HepG2 (cell line): ENCODE measurements around the gene MYCBPAP. TPM values are rescaled to one million over a fixed set of nuclear protein-coding genes. Genes with fewer than 3 reads are reported as not detected.
A peak's percentile ranks its signal among the peaks of the same experiment; 100 is the strongest.

ENCODE experiments used
- CCAR2 ChIP-seq: fragments of 200-400 bp; formaldehyde crosslinking; optimal IDR thresholded peaks from 2 replicates; pipeline ENCODE3; 2018; ENCODE audit warnings: low read depth, mild to moderate bottlenecking, low read length, moderate library complexity
- DNMT1 ChIP-seq: sonication (generic); formaldehyde crosslinking; IDR thresholded peaks from 2 replicates; pipeline ENCODE4 v1.5.1; 2020; ENCODE audit warnings: mild to moderate bottlenecking, missing genetic modification reagents
- FOXA1 ChIP-seq, 2 experiments: fragments of 450-650 bp in 1 of 2; sonication (generic) in 1 of 2; formaldehyde crosslinking in 1 of 2; IDR thresholded peaks; 2 replicates each; pipeline versions ENCODE4 v1.4.0 to v1.6.1; 2016 to 2020; ENCODE audit warnings: missing genetic modification reagents in 1 of 2
- GABPA ChIP-seq, 2 experiments: IDR thresholded peaks; 2 replicates each; pipeline ENCODE4 v1.6.1; 2011 to 2016; ENCODE audit warnings: low read depth in 2 of 2, low read length in 1 of 2, missing biosample characterization in 1 of 2, missing genetic modification characterization in 1 of 2
- IKZF1 ChIP-seq: fragments of 450-650 bp; IDR thresholded peaks from 2 replicates; pipeline ENCODE4 v1.7.1; 2016
- IRF2 ChIP-seq: IDR thresholded peaks from 2 replicates; pipeline ENCODE4 v1.6.1; 2018; ENCODE audit warnings: missing genetic modification reagents, missing compliant biosample characterization
- MBNL3 ChIP-seq: fragments of 250-450 bp; sonication (Bioruptor Pico); conservative IDR thresholded peaks from 2 replicates; pipeline ENCODE4 v1.8.0; 2022; ENCODE audit warnings: mild to moderate bottlenecking, inconsistent platforms
- MED13 ChIP-seq: sonication (generic); formaldehyde crosslinking; IDR thresholded peaks from 2 replicates; pipeline ENCODE4 v1.5.0; 2020; ENCODE audit warnings: missing genetic modification reagents
- PHF21A ChIP-seq: sonication (generic); formaldehyde crosslinking; IDR thresholded peaks from 2 replicates; pipeline ENCODE4 v1.5.0; 2020; ENCODE audit warnings: mild to moderate bottlenecking, missing genetic modification reagents
- SSRP1 ChIP-seq: IDR thresholded peaks from 2 replicates; pipeline ENCODE4 v1.6.1; 2016; ENCODE audit warnings: control low read depth
- TBX2 ChIP-seq: sonication (generic); formaldehyde crosslinking; IDR thresholded peaks from 2 replicates; pipeline ENCODE4 v1.5.0; 2020; ENCODE audit warnings: missing genetic modification reagents, mild to moderate bottlenecking, borderline replicate concordance
- XRCC5 ChIP-seq: fragments of 200-400 bp; formaldehyde crosslinking; optimal IDR thresholded peaks from 2 replicates; pipeline ENCODE3; 2017; ENCODE audit warnings: mild to moderate bottlenecking, low read length
- ZBTB37 ChIP-seq: sonication (generic); formaldehyde crosslinking; IDR thresholded peaks from 2 replicates; pipeline ENCODE4 v1.4.0; 2020; ENCODE audit warnings: mild to moderate bottlenecking, missing genetic modification reagents
- ZMAT5 ChIP-seq: sonication (generic); formaldehyde crosslinking; IDR thresholded peaks from 2 replicates; pipeline ENCODE4 v1.5.0; 2020; ENCODE audit warnings: mild to moderate bottlenecking, low read depth, missing genetic modification reagents, borderline replicate concordance
- ZNF136 ChIP-seq: sonication (generic); formaldehyde crosslinking; IDR thresholded peaks from 2 replicates; pipeline ENCODE4 v1.8.1; 2022; ENCODE audit warnings: low read depth, mild to moderate bottlenecking, moderate library complexity, missing genetic modification reagents
- ZNF335 ChIP-seq: sonication (generic); formaldehyde crosslinking; IDR thresholded peaks from 2 replicates; pipeline ENCODE4 v1.4.0; 2020; ENCODE audit warnings: missing genetic modification reagents
- polyA plus RNA-seq, 8 experiments: library from polyadenylated mRNA; depleted of rRNA in 3 of 8; stranded (reverse) in 7 of 8; unstranded in 1 of 8; fragments of >200 nt; fragmentation: Illumina TruSeq in 4 of 8; extraction: Trizol in 4 of 8; gene quantifications; 2 replicates each; pipeline versions ENCODE4 v1.2.1 to v1.2.3, GENCODE V29; 2011 to 2016; ENCODE audit warnings: low read depth in 4 of 8, missing spikeins in 1 of 8, mixed read lengths in 1 of 8; ENCODE audit not compliant: insufficient read depth in 1 of 8
- total RNA-seq, 5 experiments: library from RNA; depleted of rRNA; stranded (reverse); fragments of >200 nt; fragmentation: Illumina TruSeq; extraction: Trizol; gene quantifications; 2 replicates each; pipeline ENCODE4 v1.2.3, GENCODE V29; 2016; ENCODE audit warnings: low read depth in 1 of 5
- TF ChIP-seq, protein P1 (sequence below): sonication (generic); formaldehyde crosslinking; IDR thresholded peaks from 2 replicates; pipeline ENCODE4 v1.9.0; 2022; ENCODE audit warnings: low read depth, missing genetic modification reagents
- TF ChIP-seq, protein P2 (sequence below): sonication (generic); formaldehyde crosslinking; IDR thresholded peaks from 2 replicates; pipeline ENCODE4 v1.4.0; 2020; ENCODE audit warnings: low read depth, mild to moderate bottlenecking, missing genetic modification reagents
- TF ChIP-seq, protein P3 (sequence below): sonication (generic); formaldehyde crosslinking; IDR thresholded peaks from 2 replicates; pipeline ENCODE4 v1.8.0; 2022; ENCODE audit warnings: mild to moderate bottlenecking, missing genetic modification reagents; ENCODE audit not compliant: insufficient replicate concordance

Gene MYCBPAP
- total and polyA plus RNA-seq, 2 of the 13 experiments (the other 11 are each of a cell fraction or from before 2014, with no cell fraction given) = 0.22 to 0.24 TPM

DNA sequence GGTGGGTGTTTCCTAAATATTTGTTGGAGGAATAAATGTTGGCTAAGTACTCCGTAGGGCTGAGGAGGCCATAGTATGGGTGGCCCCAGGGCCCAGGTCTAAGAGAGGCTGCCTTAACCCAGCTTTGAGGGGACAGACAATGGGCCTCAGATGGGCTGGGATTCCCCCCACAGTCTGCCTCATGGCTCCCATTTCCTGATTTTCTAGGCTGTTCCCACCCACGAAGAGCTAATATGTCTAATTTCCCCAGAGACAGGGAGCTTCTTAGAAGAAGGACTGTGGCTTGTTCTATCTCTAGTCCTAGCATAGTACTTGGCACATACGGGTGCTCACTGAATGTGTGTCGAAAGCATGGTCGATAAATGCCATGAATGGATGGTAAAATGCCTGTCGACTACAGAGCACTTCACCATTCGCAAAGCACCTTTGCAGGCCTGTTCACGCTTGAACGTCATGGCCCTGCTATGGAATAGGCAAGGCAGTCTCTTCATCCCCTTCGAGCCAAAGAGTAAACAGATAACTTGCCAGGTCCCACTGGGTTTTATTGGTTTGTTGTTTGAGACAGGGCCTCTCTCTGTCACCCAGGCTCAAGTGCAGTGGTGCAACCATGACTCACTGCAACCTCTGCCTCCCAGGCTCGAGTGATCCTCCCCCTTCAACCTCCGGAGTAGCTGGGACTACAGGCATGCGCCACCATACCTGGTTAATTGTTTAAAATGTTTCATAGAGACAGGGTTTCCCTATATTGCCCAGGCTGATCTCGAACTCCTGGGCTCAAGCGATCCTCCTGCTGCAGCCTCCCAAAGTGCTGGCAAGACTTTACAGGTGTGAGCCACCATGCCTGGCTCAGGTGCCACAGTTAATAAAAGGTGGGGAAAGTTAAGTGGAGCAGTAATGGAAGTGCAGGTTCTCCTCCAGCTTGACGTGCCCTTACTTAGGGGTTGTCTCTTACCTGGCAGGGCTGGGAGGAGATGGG is 49.2 kb upstream of the MYCBPAP start (continued):
- TF ChIP-seq ZBTB37 (CRISPR knock-in tag) (peak; percentile 90), IKZF1 (no peak), GABPA (IDR thresholded peaks at IDR 0.05; ENCODE audit: low read depth, low read length) (no peak), GABPA (CRISPR knock-in tag; IDR thresholded peaks at IDR 0.05; ENCODE audit: low read depth) (peak; percentile 10; the same call in 1 of the 2 replicates), CCAR2 (no peak), ZMAT5 (CRISPR knock-in tag) (no peak), ZNF136 (no peak), MBNL3 (no peak), XRCC5 (no peak), IRF2 (CRISPR knock-in tag) (peak; percentile 78; the same call in 1 of the 2 replicates), SSRP1 (CRISPR knock-in tag) (0 out of 2 replicates have a peak, but pooled peaks have one; percentile 59), FOXA1 (IDR thresholded peaks at IDR 0.05) (no peak), FOXA1 (CRISPR knock-in tag; IDR thresholded peaks at IDR 0.05) (peak; percentile 72), MED13 (CRISPR knock-in tag) (no peak), PHF21A (CRISPR knock-in tag) (peak; percentile 86), ZNF335 (CRISPR knock-in tag) (peak; percentile 68; the same call in 1 of the 2 replicates), DNMT1 (CRISPR knock-in tag) (no peak), TBX2 (peak; percentile 94)
- TF ChIP-seq, protein P1, sequence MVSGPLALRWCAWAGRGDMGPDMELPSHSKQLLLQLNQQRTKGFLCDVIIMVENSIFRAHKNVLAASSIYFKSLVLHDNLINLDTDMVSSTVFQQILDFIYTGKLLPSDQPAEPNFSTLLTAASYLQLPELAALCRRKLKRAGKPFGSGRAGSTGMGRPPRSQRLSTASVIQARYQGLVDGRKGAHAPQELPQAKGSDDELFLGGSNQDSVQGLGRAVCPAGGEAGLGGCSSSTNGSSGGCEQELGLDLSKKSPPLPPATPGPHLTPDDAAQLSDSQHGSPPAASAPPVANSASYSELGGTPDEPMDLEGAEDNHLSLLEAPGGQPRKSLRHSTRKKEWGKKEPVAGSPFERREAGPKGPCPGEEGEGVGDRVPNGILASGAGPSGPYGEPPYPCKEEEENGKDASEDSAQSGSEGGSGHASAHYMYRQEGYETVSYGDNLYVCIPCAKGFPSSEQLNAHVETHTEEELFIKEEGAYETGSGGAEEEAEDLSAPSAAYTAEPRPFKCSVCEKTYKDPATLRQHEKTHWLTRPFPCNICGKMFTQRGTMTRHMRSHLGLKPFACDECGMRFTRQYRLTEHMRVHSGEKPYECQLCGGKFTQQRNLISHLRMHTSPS = peak; percentile 62; the same call in 1 of the 2 replicates
- TF ChIP-seq, protein P2, sequence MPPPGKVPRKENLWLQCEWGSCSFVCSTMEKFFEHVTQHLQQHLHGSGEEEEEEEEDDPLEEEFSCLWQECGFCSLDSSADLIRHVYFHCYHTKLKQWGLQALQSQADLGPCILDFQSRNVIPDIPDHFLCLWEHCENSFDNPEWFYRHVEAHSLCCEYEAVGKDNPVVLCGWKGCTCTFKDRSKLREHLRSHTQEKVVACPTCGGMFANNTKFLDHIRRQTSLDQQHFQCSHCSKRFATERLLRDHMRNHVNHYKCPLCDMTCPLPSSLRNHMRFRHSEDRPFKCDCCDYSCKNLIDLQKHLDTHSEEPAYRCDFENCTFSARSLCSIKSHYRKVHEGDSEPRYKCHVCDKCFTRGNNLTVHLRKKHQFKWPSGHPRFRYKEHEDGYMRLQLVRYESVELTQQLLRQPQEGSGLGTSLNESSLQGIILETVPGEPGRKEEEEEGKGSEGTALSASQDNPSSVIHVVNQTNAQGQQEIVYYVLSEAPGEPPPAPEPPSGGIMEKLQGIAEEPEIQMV (CRISPR knock-in tag) = no peak
- TF ChIP-seq, protein P3, sequence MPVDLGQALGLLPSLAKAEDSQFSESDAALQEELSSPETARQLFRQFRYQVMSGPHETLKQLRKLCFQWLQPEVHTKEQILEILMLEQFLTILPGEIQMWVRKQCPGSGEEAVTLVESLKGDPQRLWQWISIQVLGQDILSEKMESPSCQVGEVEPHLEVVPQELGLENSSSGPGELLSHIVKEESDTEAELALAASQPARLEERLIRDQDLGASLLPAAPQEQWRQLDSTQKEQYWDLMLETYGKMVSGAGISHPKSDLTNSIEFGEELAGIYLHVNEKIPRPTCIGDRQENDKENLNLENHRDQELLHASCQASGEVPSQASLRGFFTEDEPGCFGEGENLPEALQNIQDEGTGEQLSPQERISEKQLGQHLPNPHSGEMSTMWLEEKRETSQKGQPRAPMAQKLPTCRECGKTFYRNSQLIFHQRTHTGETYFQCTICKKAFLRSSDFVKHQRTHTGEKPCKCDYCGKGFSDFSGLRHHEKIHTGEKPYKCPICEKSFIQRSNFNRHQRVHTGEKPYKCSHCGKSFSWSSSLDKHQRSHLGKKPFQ (CRISPR knock-in tag) = peak; percentile 80
